ENCODE measurements around the gene SNIP1. TPM values are rescaled to one million over a fixed set of nuclear protein-coding genes. Genes with fewer than 3 reads are reported as not detected.
"Not testable (repeated sequence)": the region's sequence is repeated elsewhere in the genome, so short reads cannot be mapped to it uniquely, and the experiment has no call there.

The SNIP1 gene
- polyA plus RNA-seq, 1 experiment: 8.9 TPM

- Histone ChIP-seq H3K4me3 (ENCODE audit: low read depth, low read length) (no peak overlapping the region), H3K9me3 (ENCODE audit: control insufficient read depth, insufficient read depth, low read length) (peaks cover 4% of the 10 kb centered on the region), H3K27me3 (ENCODE audit: control insufficient read depth, insufficient read depth, low read length) (no peaks in the 10 kb centered on the region), H3K27ac (ENCODE audit: low read depth, low read length) (no peak overlapping the region)
- CTCF ChIA-PET: interaction anchor here (0.5 to 1.0 kb wide), 2 partner anchors 77 to 398 kb away, joined by 3 read pairs; no protein-coding TSS in a partner anchor
- no peak for TF ChIP-seq CTCF (IDR thresholded peaks at IDR 0.05; ENCODE audit: low read depth, low read length)
- POLR2A ChIA-PET: interaction anchor here (0.7 kb wide), 1 partner anchor 465 kb away, joined by 5 read pairs; no protein-coding TSS in a partner anchor
- no peak for DNase-seq (ENCODE audit: low read depth, low spot score)
Observed at GRCh38 chr1:37564892-37565291, 10.8 kb upstream of the SNIP1 start.

GRCh38 chr1:37562984-37563383 lies 8.9 kb upstream of the SNIP1 start:
- no peak for DNase-seq (ENCODE audit: low read depth, low spot score)
- Histone ChIP-seq H3K9me3 (ENCODE audit: control insufficient read depth, insufficient read depth, low read length) (peaks cover 4% of the 10 kb centered on the region), H3K27me3 (ENCODE audit: control insufficient read depth, insufficient read depth, low read length) (no peaks in the 10 kb centered on the region), H3K27ac (ENCODE audit: low read depth, low read length) (no peak overlapping the region), H3K4me3 (ENCODE audit: low read depth, low read length) (no peak overlapping the region)
- POLR2A ChIA-PET: no interaction called here
- TF ChIP-seq CTCF (IDR thresholded peaks at IDR 0.05; ENCODE audit: low read depth, low read length): no peak
- CTCF ChIA-PET: interaction anchor here (1.1 to 2.1 kb wide), 2 partner anchors 14 to 119 kb away, joined by 4 to 8 read pairs; no protein-coding TSS in a partner anchor

- ChIA-PET CTCF (no interaction called here), POLR2A (no interaction called here)
- peak; percentile 48 for TF ChIP-seq CTCF (IDR thresholded peaks at IDR 0.05; ENCODE audit: low read depth, low read length)
- Histone ChIP-seq H3K9me3 (ENCODE audit: control insufficient read depth, insufficient read depth, low read length) (peaks cover 4% of the 10 kb centered on the region), H3K27ac (ENCODE audit: low read depth, low read length) (peak overlapping the region; percentile 11), H3K27me3 (ENCODE audit: control insufficient read depth, insufficient read depth, low read length) (no peaks in the 10 kb centered on the region), H3K4me3 (ENCODE audit: low read depth, low read length) (no peak overlapping the region)
- DNase-seq (ENCODE audit: low read depth, low spot score): no peak
Observed at GRCh38 chr1:37561133-37562132, 7.3 kb upstream of the SNIP1 start.

GRCh38 chr1:37560401-37561132 lies 6.5 kb upstream of the SNIP1 start:
- no peak overlapping the region for H3K27ac ChIP-seq (ENCODE audit: low read depth, low read length)
- CTCF ChIA-PET: interaction anchor here (1.1 kb wide), 1 partner anchor 121 kb away, joined by 3 read pairs; no protein-coding TSS in a partner anchor
- POLR2A ChIA-PET: no interaction called here
- H3K4me3 ChIP-seq (ENCODE audit: low read depth, low read length): no peak overlapping the region
- no peak for TF ChIP-seq CTCF (IDR thresholded peaks at IDR 0.05; ENCODE audit: low read depth, low read length)
- peaks cover 4% of the 10 kb centered on the region for H3K9me3 ChIP-seq (ENCODE audit: control insufficient read depth, insufficient read depth, low read length)
- DNase-seq (ENCODE audit: low read depth, low spot score): no peak
- no peaks in the 10 kb centered on the region for H3K27me3 ChIP-seq (ENCODE audit: control insufficient read depth, insufficient read depth, low read length)

- H3K4me3 ChIP-seq (ENCODE audit: low read depth, low read length); DNase-seq (ENCODE audit: low read depth, low spot score); POLR2A ChIA-PET; H3K27ac ChIP-seq (ENCODE audit: low read depth, low read length); H3K27me3 ChIP-seq (ENCODE audit: control insufficient read depth, insufficient read depth, low read length); H3K9me3 ChIP-seq (ENCODE audit: control insufficient read depth, insufficient read depth, low read length): not testable (repeated sequence)
- CTCF ChIA-PET: interaction anchor here (1.1 kb wide), 1 partner anchor 122 kb away, joined by 3 read pairs; no protein-coding TSS in a partner anchor
Observed at GRCh38 chr1:37559957-37560379, 5.9 kb upstream of the SNIP1 start.

All from AG04450 (cell line).